ENCODE measurements around the gene PXN.

PXN gene

GRCh38 chr12:120287491-120287890 lies 22.0 kb upstream of the PXN start (continued):
- TF ChIP-seq ZNF677 (tag by site-specific recombination; IDR thresholded peaks at IDR 0.05) (no peak), PRDM1 (tag by site-specific recombination; IDR thresholded peaks at IDR 0.05) (no peak), SP3 (tag by site-specific recombination; IDR thresholded peaks at IDR 0.05) (no peak), ZSCAN23 (tag by site-specific recombination; IDR thresholded peaks at IDR 0.05) (no peak), ELK4 (IDR thresholded peaks at IDR 0.05; ENCODE audit: borderline replicate concordance, low read depth, low read length) (no peak), SP7 (tag by site-specific recombination; IDR thresholded peaks at IDR 0.05) (no peak)

GRCh38 chr12:120286768-120287490 lies 21.4 kb upstream of the PXN start:
- ChIA-PET CTCF (interaction anchor here (0.6 to 2.5 kb wide), 5 partner anchors 21 to 183 kb away, joined by 3 to 21 read pairs (median 3); partner anchors contain the start of gene PXN), POLR2A (interaction anchor here (0.7 to 1.7 kb wide), 4 partner anchors 21 to 210 kb away, joined by 3 to 16 read pairs (median 4); partner anchors contain the start of genes PXN and RPLP0)
- Histone ChIP-seq H3K4me1 (ENCODE audit: control insufficient read depth, insufficient read depth, low read length) (no peaks in the 10 kb centered on the region), H3K36me3 (ENCODE audit: control insufficient read depth in 2 of 2, insufficient read depth in 1 of 2, low read length in 2 of 2) (no peaks in the 10 kb centered on the region), H3K27ac (ENCODE audit: extremely low read depth, low read depth, low read length) (no peak overlapping the region), H3K4me3 (ENCODE audit: low read depth, low read length) (no peak overlapping the region), H3K9me3 (ENCODE audit: control insufficient read depth, insufficient read depth, low read depth, low read length) (no peaks in the 10 kb centered on the region)
- TF ChIP-seq ZNF19 (tag by site-specific recombination; IDR thresholded peaks at IDR 0.05; ENCODE audit: low read depth) (no peak), SCRT2 (tag by site-specific recombination; IDR thresholded peaks at IDR 0.05) (peak; percentile 53; the same call in 1 of the 2 replicates), ZNF391 (tag by site-specific recombination; IDR thresholded peaks at IDR 0.05; ENCODE audit: borderline replicate concordance, low read depth) (no peak)

- ChIA-PET CTCF (interaction anchor here (0.6 to 2.3 kb wide), 4 partner anchors 16 to 56 kb away, joined by 3 to 9 read pairs (median 4); no protein-coding TSS in a partner anchor), POLR2A (interaction anchor here (0.7 kb wide), 1 partner anchor 165 kb away, joined by 3 read pairs; no protein-coding TSS in a partner anchor)
- H3K27ac ChIP-seq (ENCODE audit: extremely low read depth, low read depth, low read length) = no peak overlapping the region
- TF ChIP-seq ZEB2 (tag by site-specific recombination; IDR thresholded peaks at IDR 0.05) (no peak), ZNF518A (tag by site-specific recombination; conservative IDR thresholded peaks at IDR 0.05; ENCODE audit: low read depth) (no peak), SETDB1 (IDR thresholded peaks at IDR 0.05; ENCODE audit: insufficient read length, low read length) (no peak), ZSCAN18 (tag by site-specific recombination; IDR thresholded peaks at IDR 0.05) (no peak), SP2 (tag by site-specific recombination; IDR thresholded peaks at IDR 0.05) (no peak), ZNF768 (tag by site-specific recombination; IDR thresholded peaks at IDR 0.05) (no peak), ZNF18 (tag by site-specific recombination; IDR thresholded peaks at IDR 0.05) (no peak), ZNF146 (tag by site-specific recombination; IDR thresholded peaks at IDR 0.05) (no peak), ZBTB8A (tag by site-specific recombination; IDR thresholded peaks at IDR 0.05) (no peak), ZBTB6 (tag by site-specific recombination; IDR thresholded peaks at IDR 0.05) (no peak), ZNF302 (tag by site-specific recombination; IDR thresholded peaks at IDR 0.05; ENCODE audit: low read depth) (no peak), ZNF214 (tag by site-specific recombination; IDR thresholded peaks at IDR 0.05; ENCODE audit: borderline replicate concordance) (no peak)
Observed at GRCh38 chr12:120284381-120284780, 18.9 kb upstream of the PXN start.

More at GRCh38 chr12:120284381-120284780, 18.9 kb upstream of the PXN start:
- Histone ChIP-seq H3K4me3 (ENCODE audit: low read depth, low read length) (no peak overlapping the region), H3K36me3 (ENCODE audit: control insufficient read depth in 2 of 2, insufficient read depth in 1 of 2, low read length in 2 of 2) (no peaks in the 10 kb centered on the region), H3K9me3 (ENCODE audit: control insufficient read depth, insufficient read depth, low read depth, low read length) (no peaks in the 10 kb centered on the region), H3K4me1 (ENCODE audit: control insufficient read depth, insufficient read depth, low read length) (no peaks in the 10 kb centered on the region)

Measured in HEK293 (cell line).